Activated T-cell treated with anti-CD3 and anti-CD28 coated beads, Interleukin-2, amount 50 U/mL, for 72 hours (primary cell): ENCODE measurements around the gene PSMA4. TPM values are rescaled to one million over a fixed set of nuclear protein-coding genes. Genes with fewer than 3 reads are reported as not detected.

Experiments used
- total RNA-seq, 2 donors: library from RNA; stranded (reverse); gene quantifications; one replicate each; pipeline ENCODE4 v1.2.3, GENCODE V29; 2022

PSMA4 gene
- total RNA-seq, 2 donors from 2014 or later, result 207 to 216 TPM

Other genes with a start within 250 kb of the PSMA4 start
- gene SKIC8, start 240.8 kb upstream of the PSMA4 start, total RNA-seq, result 10 to 100 TPM; 31.0 to 31.3 TPM
- gene CRABP1, start 200.1 kb upstream of the PSMA4 start, total RNA-seq, result under 1 TPM in 1 of 2 donors, not detected in 1; 0.65 TPM
- gene IREB2, start 102.2 kb upstream of the PSMA4 start, total RNA-seq, result 10 to 100 TPM; 64.1 to 72.2 TPM
- gene HYKK, start 32.9 kb upstream of the PSMA4 start, total RNA-seq, result 1 to 10 TPM; 2.8 to 2.9 TPM
- gene CHRNA5, start 25.1 kb downstream of the PSMA4 start, total RNA-seq, result 1 to 10 TPM; 2.6 to 3.1 TPM
- not detected for gene CHRNA3, start 80.6 kb downstream of the PSMA4 start, total RNA-seq
- gene CHRNB4, start 100.8 kb downstream of the PSMA4 start, total RNA-seq, result not detected